IMR-90 (cell line): ENCODE measurements around the gene CLCA2. TPM values are rescaled to one million over a fixed set of nuclear protein-coding genes. Genes with fewer than 3 reads are reported as not detected.

Experiments used
- ATAC-seq: fragments of 200-7000 bp; cut with Tn5 transposase; 2 replicates; pipeline ENCODE4 v1.9.1; 2020; ENCODE audit warnings: low read depth, mild to moderate bottlenecking, moderate library complexity
- BruUV-seq: library from RNA; stranded (reverse); fragments of 400-500 nt; replicated peaks from 2 replicates; lab custom pipeline; 2021; lab: Mats Ljungman, UMichigan
- CTCF ChIA-PET: fragments of 300-600 bp; formaldehyde crosslinking; extraction: SDS; loops from one replicate; lab custom pipeline; 2021; ENCODE audit warnings: antibody characterized with exemption; lab: Yijun Ruan, JAX
- POLR2A ChIA-PET: fragments of 300-600 bp; sonication (Branson Sonifier 250); formaldehyde crosslinking; loops from one replicate; lab custom pipeline; 2022; ENCODE audit warnings: antibody characterized with exemption; ENCODE audit not compliant: unreplicated experiment; lab: Charles Lee
- DNase-seq: peaks from one replicate; pipeline ENCODE4 v3.0.0; 2013
- H2AFZ ChIP-seq: replicated peaks from 2 replicates; pipeline ENCODE3; 2013; ENCODE audit warnings: low read length, mild to moderate bottlenecking; ENCODE audit not compliant: poor library complexity
- H2AK5ac ChIP-seq: 2 replicates; pipeline ENCODE4 v1.6.1; 2013; ENCODE audit warnings: low read depth, low read length, inconsistent platforms
- H2AK9ac ChIP-seq: replicated peaks from 2 replicates; pipeline ENCODE3; 2013; ENCODE audit warnings: mild to moderate bottlenecking, low read depth, low read length, moderate library complexity; ENCODE audit not compliant: poor library complexity
- H2BK120ac ChIP-seq: 2 replicates; pipeline ENCODE4 v1.6.1; 2013; ENCODE audit warnings: low read depth, low read length, inconsistent platforms
- H2BK15ac ChIP-seq: 3 replicates; pipeline ENCODE4 v1.6.1; 2013; ENCODE audit warnings: low read depth, low read length, inconsistent platforms
- H2BK20ac ChIP-seq: 2 replicates; pipeline ENCODE4 v1.6.1; 2013; ENCODE audit warnings: low read depth, mild to moderate bottlenecking, inconsistent platforms, low read length, moderate library complexity
- H2BK5ac ChIP-seq: 2 replicates; pipeline ENCODE4 v1.6.1; 2013; ENCODE audit warnings: mild to moderate bottlenecking, low read depth, low read length, inconsistent platforms; ENCODE audit not compliant: poor library complexity, severe bottlenecking
- H3K14ac ChIP-seq: replicated peaks from 2 replicates; pipeline ENCODE4 v1.6.1; 2013; ENCODE audit warnings: low read depth, low read length, inconsistent platforms
- H3K18ac ChIP-seq: 2 replicates; pipeline ENCODE4 v1.6.1; 2013; ENCODE audit warnings: low read depth, low read length, control low read depth
- H3K23ac ChIP-seq: 2 replicates; pipeline ENCODE4 v1.6.1; 2013; ENCODE audit warnings: low read depth, low read length, inconsistent platforms
- H3K27ac ChIP-seq: 2 replicates; pipeline ENCODE4 v1.5.1; 2013; ENCODE audit warnings: mild to moderate bottlenecking, control low read depth, low read length; ENCODE audit not compliant: insufficient read depth
- H3K27me3 ChIP-seq: 2 replicates; pipeline ENCODE4 v1.6.1; 2013; ENCODE audit warnings: low read length; ENCODE audit not compliant: control insufficient read depth, insufficient read depth
- H3K36me3 ChIP-seq: 2 replicates; pipeline ENCODE4 v1.6.1; 2013; ENCODE audit warnings: low read length, mixed read lengths; ENCODE audit not compliant: control insufficient read depth, insufficient read depth
- H3K4ac ChIP-seq: 2 replicates; pipeline ENCODE4 v1.6.1; 2013; ENCODE audit warnings: low read depth, low read length, inconsistent platforms
- H3K4me1 ChIP-seq: 2 replicates; pipeline ENCODE4 v1.6.1; 2013; ENCODE audit warnings: low read length, mixed read lengths; ENCODE audit not compliant: control insufficient read depth, insufficient read depth
- H3K4me2 ChIP-seq: 2 replicates; pipeline ENCODE4 v1.6.1; 2013; ENCODE audit warnings: low read depth, mild to moderate bottlenecking, control low read depth, low read length, moderate library complexity
- H3K4me3 ChIP-seq: 2 replicates; pipeline ENCODE4 v1.5.1; 2013; ENCODE audit warnings: low read depth, mild to moderate bottlenecking, control low read depth, low read length, moderate library complexity; ENCODE audit not compliant: insufficient read depth
- H3K56ac ChIP-seq: 2 replicates; pipeline ENCODE4 v1.6.1; 2013; ENCODE audit warnings: low read length, inconsistent platforms; ENCODE audit not compliant: insufficient read depth; ENCODE audit errors: extremely low read depth
- H3K79me1 ChIP-seq, 2 experiments: 2 replicates each; pipeline ENCODE4 v1.6.1; 2013; ENCODE audit warnings: low read length in 2 of 2, inconsistent platforms in 1 of 2, low read depth in 1 of 2
- H3K9ac ChIP-seq: 2 replicates; pipeline ENCODE4 v1.6.1; 2013; ENCODE audit warnings: low read depth, low read length, control low read depth
- H3K9me1 ChIP-seq: 2 replicates; pipeline ENCODE4 v1.6.1; 2013; ENCODE audit warnings: low read length, inconsistent platforms; ENCODE audit not compliant: insufficient read depth
- H3K9me3 ChIP-seq: 2 replicates; pipeline ENCODE4 v1.6.1; 2013; ENCODE audit warnings: low read length; ENCODE audit not compliant: control insufficient read depth, insufficient read depth
- H4K20me1 ChIP-seq: 2 replicates; pipeline ENCODE4 v1.6.1; 2013; ENCODE audit warnings: low read length, inconsistent platforms; ENCODE audit not compliant: insufficient read depth
- H4K5ac ChIP-seq: 2 replicates; pipeline ENCODE4 v1.6.1; 2013; ENCODE audit warnings: mild to moderate bottlenecking, low read depth, low read length, control low read depth
- H4K8ac ChIP-seq, 2 experiments: 2 replicates each; pipeline ENCODE4 v1.6.1; 2013; ENCODE audit warnings: low read depth in 2 of 2, low read length in 2 of 2, control low read depth in 1 of 2, inconsistent platforms in 1 of 2
- H4K91ac ChIP-seq: 2 replicates; pipeline ENCODE4 v1.6.1; 2013; ENCODE audit warnings: low read depth, low read length, inconsistent platforms; ENCODE audit not compliant: insufficient read depth
- BHLHE40 ChIP-seq: fragments of 150-350 bp; IDR thresholded peaks from 2 replicates; pipeline ENCODE4 v1.6.1; 2016; ENCODE audit warnings: mild to moderate bottlenecking, low read depth, low read length
- CEBPB ChIP-seq: IDR thresholded peaks from 2 replicates; pipeline ENCODE4 v1.6.1; 2012; ENCODE audit warnings: low read depth, low read length, improper control_type of control experiment
- CHD1 ChIP-seq: IDR thresholded peaks from 2 replicates; pipeline ENCODE4 v1.6.1; 2012; ENCODE audit warnings: low read depth, low read length, improper control_type of control experiment
- CTCF ChIP-seq: conservative IDR thresholded peaks from 2 replicates; pipeline ENCODE4 v1.5.1; 2012; ENCODE audit warnings: mild to moderate bottlenecking, low read depth, low read length, improper control_type of control experiment
- MAFK ChIP-seq: IDR thresholded peaks from 2 replicates; pipeline ENCODE4 v1.6.1; 2012; ENCODE audit warnings: low read depth, low read length, improper control_type of control experiment
- RAD21 ChIP-seq: IDR thresholded peaks from 2 replicates; pipeline ENCODE4 v1.6.1; 2012; ENCODE audit warnings: low read length, improper control_type of control experiment
- RCOR1 ChIP-seq: IDR thresholded peaks from 2 replicates; pipeline ENCODE4 v1.6.1; 2012; ENCODE audit warnings: mild to moderate bottlenecking, low read length, improper control_type of control experiment; ENCODE audit not compliant: insufficient replicate concordance
- RFX5 ChIP-seq: IDR thresholded peaks from 2 replicates; pipeline ENCODE4 v1.8.0; 2012; ENCODE audit warnings: low read depth, mild to moderate bottlenecking, low read length, moderate library complexity
- SMC3 ChIP-seq: fragments of 150-350 bp; IDR thresholded peaks from 2 replicates; pipeline ENCODE4 v1.6.1; 2016; ENCODE audit warnings: low read depth, mild to moderate bottlenecking, antibody characterized with exemption, low read length, moderate library complexity
- USF2 ChIP-seq: fragments of 150-350 bp; IDR thresholded peaks from 2 replicates; pipeline ENCODE4 v1.6.1; 2017; ENCODE audit warnings: mild to moderate bottlenecking, antibody characterized with exemption, low read length, low read depth
- WGBS, 2 experiments: methylation state at CpG; one replicate each; pipeline versions ENCODE4 v1.1.5 to v1.1.7; 2013; ENCODE audit warnings: missing lambda C conversion rate in 2 of 2; ENCODE audit not compliant: insufficient read length in 1 of 2; ENCODE audit errors: extremely low coverage in 2 of 2; 5-methylcytosine and 5-hydroxymethylcytosine counted together
- dilution Hi-C: fragments of 300-500 bp; cut with HindIII; formaldehyde crosslinking; loops from one replicate; pipeline ENCODE4 v1.14.3; 2018; ENCODE audit warnings: low sequenced_read_pairs; ENCODE audit not compliant: unreplicated experiment
- in situ Hi-C: fragments of 300-500 bp; cut with MboI; formaldehyde crosslinking; loops from 3 replicates; pipeline ENCODE4 v1.14.3; 2019; ENCODE audit warnings: low sequenced_read_pairs, inconsistent platforms, mixed read lengths
- intact Hi-C: fragments of 100-400 bp; cut with micrococcal nuclease; formaldehyde crosslinking; loops from 2 replicates; pipeline ENCODE4 v1.10.0; 2022
- polyA plus RNA-seq, 3 experiments: library from polyadenylated mRNA; depleted of rRNA; stranded (reverse); fragments of >200 nt; gene quantifications; 2 replicates each; pipeline ENCODE4 v1.2.3, GENCODE V29; 2012; ENCODE audit warnings: low replicate concordance in 1 of 3
- total RNA-seq: library from RNA; depleted of rRNA; stranded (reverse); fragments of >200 nt; gene quantifications from 2 replicates; pipeline ENCODE4 v1.2.3, GENCODE V29; 2012

Gene CLCA2
- total and polyA plus RNA-seq, 2 of the 4 experiments (the other 2 are of a cell fraction), result 0.09 to 0.18 TPM

GRCh38 chr1:86381223-86381622, 42.7 kb upstream of the CLCA2 start:
- no CpG with 5 or more reads among the region's 4 CpGs for WGBS, 2 experiments
- Histone ChIP-seq H4K20me1 (no peaks in the 10 kb centered on the region), H3K4me1 (no peaks in the 10 kb centered on the region), H4K8ac (peak overlapping the region in 1 of 2 experiments; percentile 33; a peak in 1 of 4 replicates), H4K91ac (no peak overlapping the region), H3K36me3 (peaks cover 5% of the 10 kb centered on the region), H2BK15ac (no peak overlapping the region), H2AFZ (no peak overlapping the region), H2BK20ac (no peak overlapping the region), H3K27ac (no peak overlapping the region), H3K9me3 (peaks cover 3% of the 10 kb centered on the region; the same call in 1 of the 2 replicates), H2BK120ac (no peak overlapping the region), H2AK9ac (no peak overlapping the region), H3K56ac (no peak overlapping the region), H3K4me2 (no peak overlapping the region), H2BK5ac (no peak overlapping the region), H3K23ac (no peak overlapping the region), H3K79me1 (no peaks in the 10 kb centered on the region; a peak in 1 of 4 replicates), H3K4ac (no peak overlapping the region), H3K14ac (no peak overlapping the region), H3K27me3 (no peaks in the 10 kb centered on the region), H2AK5ac (no peak overlapping the region), H3K9ac (no peak overlapping the region), H3K9me1 (0 out of 2 replicates have a peak, but pooled peaks cover under 1% of the 10 kb centered on the region), H4K5ac (no peak overlapping the region), H3K4me3 (no peak overlapping the region), H3K18ac (no peak overlapping the region)
- POLR2A ChIA-PET, result no interaction called here
- in situ Hi-C loops, result loop anchor here (25.0 kb wide), 2 partner anchors 581 to 706 kb away; no protein-coding TSS in a partner anchor
- no peak for DNase-seq
- TF ChIP-seq USF2 (no peak), CEBPB (no peak), CTCF (no peak), RFX5 (no peak), CHD1 (no peak), SMC3 (no peak), BHLHE40 (no peak), MAFK (no peak), RAD21 (no peak), RCOR1 (no peak)
- BruUV-seq, result no TSS peak
- no peak for ATAC-seq
- intact Hi-C loops, result loop anchor here (2.0 to 5.0 kb wide), 6 partner anchors 94 to 701 kb away; no protein-coding TSS in a partner anchor
- dilution Hi-C loops, result no loop called here
- CTCF ChIA-PET, result no interaction called here
